NCI-H1092 (cell line): ENCODE results near the gene PCBP3.
A peak's percentile ranks its signal among the peaks of the same experiment; 100 is the strongest.
"Not testable (repeated sequence)": the region's sequence is repeated elsewhere in the genome, so short reads cannot be mapped to it uniquely, and the experiment has no call there.

ENCODE experiments used
- DNase-seq: peaks from one replicate; lab custom pipeline; 2025; lab: John Stamatoyannopoulos, UW

PCBP3 gene

GRCh38 chr21:45894906-45895777 is 251.6 kb downstream of the PCBP3 start:
- no peak for DNase-seq

GRCh38 chr21:45895778-45896370 is 252.3 kb downstream of the PCBP3 start:
- no peak for DNase-seq

- not testable (repeated sequence) for DNase-seq
These were observed 252.9 kb downstream of the PCBP3 start for GRCh38 chr21:45896431-45896830.

- no peak for DNase-seq
These were observed 253.9 kb downstream of the PCBP3 start for GRCh38 chr21:45897191-45898027.

- no peak for DNase-seq
These were observed 254.5 kb downstream of the PCBP3 start for GRCh38 chr21:45898028-45898350.

GRCh38 chr21:45898781-45899180 is 255.3 kb downstream of the PCBP3 start:
- DNase-seq = no peak

GRCh38 chr21:45899317-45900033 is 255.9 kb downstream of the PCBP3 start:
- no peak for DNase-seq

GRCh38 chr21:45900034-45900868 is 256.7 kb downstream of the PCBP3 start:
- DNase-seq = no peak

- no peak for DNase-seq
These were observed 257.7 kb downstream of the PCBP3 start for GRCh38 chr21:45901061-45901690.

- no peak for DNase-seq
These were observed 258.9 kb downstream of the PCBP3 start for GRCh38 chr21:45902292-45902995.

- DNase-seq = no peak
These were observed 261.7 kb downstream of the PCBP3 start for GRCh38 chr21:45905196-45905595.

GRCh38 chr21:45906196-45906805 is 262.8 kb downstream of the PCBP3 start:
- DNase-seq = no peak

GRCh38 chr21:45906859-45907258 is 263.3 kb downstream of the PCBP3 start:
- no peak for DNase-seq

GRCh38 chr21:45908536-45909237 is 265.2 kb downstream of the PCBP3 start:
- DNase-seq = no peak

- DNase-seq = no peak
These were observed 265.9 kb downstream of the PCBP3 start for GRCh38 chr21:45909238-45909988.

- peak; percentile 34 for DNase-seq
These were observed 266.6 kb downstream of the PCBP3 start for GRCh38 chr21:45910155-45910547.

- DNase-seq = peak; percentile 34
These were observed 267.2 kb downstream of the PCBP3 start for GRCh38 chr21:45910548-45911221.
